ENCODE results near the gene ANXA5.

Gene ANXA5

GRCh38 chr4:121684561-121684960 is 12.2 kb downstream of the ANXA5 start:
- TF ChIP-seq CTCF (IDR thresholded peaks at IDR 0.05; ENCODE audit: insufficient read depth, low read length, poor library complexity, severe bottlenecking), result no peak
- Histone ChIP-seq H3K4me3 (replicated peaks; ENCODE audit: low read depth, low read length) (no peak overlapping the region), H3K36me3 (ENCODE audit: control insufficient read depth, insufficient read depth, low read length) (peaks cover 12% of the 10 kb centered on the region), H3K27me3 (replicated peaks; ENCODE audit: control insufficient read depth, insufficient read depth, low read length) (no peaks in the 10 kb centered on the region)
- no peak for DNase-seq (ENCODE audit: extremely low read depth, insufficient read length)

- no peaks in the 10 kb centered on the region for H3K27me3 ChIP-seq (replicated peaks; ENCODE audit: control insufficient read depth, insufficient read depth, low read length)
- peaks cover 12% of the 10 kb centered on the region for H3K36me3 ChIP-seq (ENCODE audit: control insufficient read depth, insufficient read depth, low read length)
- no peak overlapping the region for H3K4me3 ChIP-seq (replicated peaks; ENCODE audit: low read depth, low read length)
- TF ChIP-seq CTCF (IDR thresholded peaks at IDR 0.05; ENCODE audit: insufficient read depth, low read length, poor library complexity, severe bottlenecking), result no peak
- no peak for DNase-seq (ENCODE audit: extremely low read depth, insufficient read length)
Measured at GRCh38 chr4:121684016-121684415, 12.8 kb downstream of the ANXA5 start.

- DNase-seq (ENCODE audit: extremely low read depth, insufficient read length), result no peak
- no peak for TF ChIP-seq CTCF (IDR thresholded peaks at IDR 0.05; ENCODE audit: insufficient read depth, low read length, poor library complexity, severe bottlenecking)
- Histone ChIP-seq H3K4me3 (replicated peaks; ENCODE audit: low read depth, low read length) (no peak overlapping the region), H3K27me3 (replicated peaks; ENCODE audit: control insufficient read depth, insufficient read depth, low read length) (no peaks in the 10 kb centered on the region), H3K36me3 (ENCODE audit: control insufficient read depth, insufficient read depth, low read length) (peaks cover 13% of the 10 kb centered on the region)
Measured at GRCh38 chr4:121680571-121680970, 16.2 kb downstream of the ANXA5 start.

- no peak for DNase-seq (ENCODE audit: extremely low read depth, insufficient read length)
- TF ChIP-seq CTCF (IDR thresholded peaks at IDR 0.05; ENCODE audit: insufficient read depth, low read length, poor library complexity, severe bottlenecking), result no peak
- Histone ChIP-seq H3K36me3 (ENCODE audit: control insufficient read depth, insufficient read depth, low read length) (peaks cover 12% of the 10 kb centered on the region), H3K27me3 (replicated peaks; ENCODE audit: control insufficient read depth, insufficient read depth, low read length) (no peaks in the 10 kb centered on the region), H3K4me3 (replicated peaks; ENCODE audit: low read depth, low read length) (no peak overlapping the region)
Measured at GRCh38 chr4:121679951-121680350, 16.8 kb downstream of the ANXA5 start.

- Histone ChIP-seq H3K36me3 (ENCODE audit: control insufficient read depth, insufficient read depth, low read length) (peaks cover 10% of the 10 kb centered on the region), H3K27me3 (replicated peaks; ENCODE audit: control insufficient read depth, insufficient read depth, low read length) (no peaks in the 10 kb centered on the region), H3K4me3 (replicated peaks; ENCODE audit: low read depth, low read length) (no peak overlapping the region)
- no peak for DNase-seq (ENCODE audit: extremely low read depth, insufficient read length)
- TF ChIP-seq CTCF (IDR thresholded peaks at IDR 0.05; ENCODE audit: insufficient read depth, low read length, poor library complexity, severe bottlenecking), result no peak
Measured at GRCh38 chr4:121679267-121679666, 17.5 kb downstream of the ANXA5 start.

- no peaks in the 10 kb centered on the region for H3K27me3 ChIP-seq (replicated peaks; ENCODE audit: control insufficient read depth, insufficient read depth, low read length)
- no peak overlapping the region for H3K4me3 ChIP-seq (replicated peaks; ENCODE audit: low read depth, low read length)
- DNase-seq (ENCODE audit: extremely low read depth, insufficient read length), result no peak
- H3K36me3 ChIP-seq (ENCODE audit: control insufficient read depth, insufficient read depth, low read length), result peaks cover 9% of the 10 kb centered on the region
- no peak for TF ChIP-seq CTCF (IDR thresholded peaks at IDR 0.05; ENCODE audit: insufficient read depth, low read length, poor library complexity, severe bottlenecking)
Measured at GRCh38 chr4:121677524-121677923, 19.3 kb downstream of the ANXA5 start.

All from GM06990 (cell line).